Stimulated activated CD8-positive, alpha-beta memory T cell treated with anti-CD3 and anti-CD28 coated beads, Interleukin-12 subunit alpha, Interleukin-12 subunit beta, amount 100 ng/mL, for 4 hours (primary cell): ENCODE measurements around the gene PRKRA.
"Not testable (repeated sequence)": the region's sequence is repeated elsewhere in the genome, so short reads cannot be mapped to it uniquely, and the experiment has no call there.

ENCODE experiments used
- DNase-seq: peaks from one replicate; pipeline ENCODE4 v3.0.0-alpha.2; 2020; ENCODE audit warnings: low read depth

PRKRA gene

GRCh38 chr2:178457390-178457886 lies 6.5 kb upstream of the PRKRA start:
- no peak for DNase-seq

DNA sequence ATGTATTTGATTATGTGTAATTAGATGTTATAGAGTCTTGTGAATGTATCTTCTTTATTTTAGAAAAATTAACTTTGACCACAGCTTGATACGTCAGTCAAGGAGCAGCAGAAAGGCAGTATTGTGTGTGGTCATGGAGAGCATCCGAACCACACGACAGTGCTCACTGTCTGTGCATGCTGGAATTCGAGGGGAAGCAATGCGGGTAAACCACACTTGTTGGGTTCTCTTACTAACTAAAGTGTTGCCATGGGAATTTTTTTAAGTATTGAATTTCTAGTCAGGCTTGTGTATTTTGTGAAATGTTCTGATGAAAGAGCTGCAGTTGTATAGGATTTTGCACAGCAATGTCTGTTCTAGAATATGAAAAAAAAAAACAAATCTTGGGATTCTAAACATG lies 5.0 kb upstream of the PRKRA start:
- DNase-seq = no peak

DNA sequence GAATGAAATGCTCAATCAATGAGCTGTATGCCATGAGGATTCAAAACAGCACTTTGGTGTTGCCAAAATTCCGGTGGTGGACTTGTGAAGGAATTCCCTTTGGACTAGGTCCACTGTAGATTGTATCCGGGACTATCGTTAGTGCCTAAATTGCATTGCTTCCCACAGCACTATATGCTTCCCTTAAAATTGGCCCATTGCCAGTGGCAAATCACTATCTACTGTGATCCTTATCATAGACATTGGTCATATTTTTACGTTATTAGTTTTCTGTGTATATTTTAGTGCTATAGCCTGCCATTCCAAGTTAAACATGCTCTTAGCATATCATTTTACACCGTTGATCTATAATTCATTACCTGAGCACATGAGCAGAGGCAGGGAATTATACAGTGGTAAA lies 1.9 kb upstream of the PRKRA start:
- DNase-seq = no peak

DNA sequence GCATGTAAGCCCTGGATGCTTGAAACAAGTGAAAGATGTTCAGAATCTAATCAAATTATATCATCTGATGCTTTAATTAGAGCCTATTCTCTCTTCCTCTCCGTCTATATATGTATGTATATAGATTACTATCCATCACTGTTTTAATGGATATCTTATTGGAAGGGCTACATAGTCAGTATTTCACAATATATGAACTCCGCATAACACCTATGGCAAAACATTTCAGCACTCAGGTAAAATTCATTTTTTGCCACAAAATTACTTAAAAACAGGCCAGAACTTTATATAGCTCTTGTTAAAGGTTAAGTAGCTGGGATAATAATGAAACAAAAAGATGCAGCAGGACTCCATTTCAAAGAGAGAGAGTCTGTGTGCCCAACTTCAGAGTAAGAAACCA lies 1.4 kb upstream of the PRKRA start:
- DNase-seq = no peak

- no peak for DNase-seq
Observed at GRCh38 chr2:178450524-178450773, 526 bp downstream of the PRKRA start.

DNA sequence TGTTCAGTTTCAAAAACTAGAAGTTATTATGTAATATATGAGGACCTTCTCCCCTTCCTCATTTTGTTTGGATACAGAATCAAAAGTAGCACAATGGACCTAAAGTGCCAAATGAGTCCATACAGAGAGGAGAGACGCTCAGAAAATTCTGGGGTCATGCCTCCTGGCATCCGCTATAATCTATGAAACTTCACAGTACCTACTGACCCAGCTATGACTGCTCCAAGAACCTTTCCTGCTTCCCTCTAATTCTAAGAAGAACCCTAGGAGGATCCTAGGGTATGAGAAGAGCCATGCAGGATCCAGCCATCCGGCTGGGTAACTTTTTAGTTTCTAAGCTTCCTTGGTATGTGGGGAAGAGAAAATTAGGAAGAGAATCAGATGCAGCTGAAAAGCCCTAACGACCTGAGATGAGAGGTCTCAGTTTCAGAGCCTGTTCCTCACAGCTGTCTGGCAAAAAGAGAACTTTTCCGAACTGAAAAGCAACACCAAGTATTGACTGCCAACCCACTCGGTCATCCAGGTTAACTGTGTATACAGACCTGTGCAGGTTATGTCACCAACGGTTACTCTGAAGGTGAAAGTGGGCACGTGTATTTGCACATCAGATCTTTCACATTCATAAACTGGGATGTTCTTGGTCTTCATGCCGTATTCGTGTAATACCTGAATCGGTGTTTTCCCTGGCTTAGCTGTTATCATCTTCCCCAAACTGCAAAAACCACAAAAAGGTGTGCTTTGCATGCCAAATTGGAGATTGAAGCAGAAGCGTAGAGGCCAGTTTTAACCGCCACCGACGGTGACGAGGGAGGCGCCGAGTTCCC lies 1.1 kb downstream of the PRKRA start:
- no peak for DNase-seq

GRCh38 chr2:178448968-178449661 lies 1.9 kb downstream of the PRKRA start:
- no peak for DNase-seq

DNA sequence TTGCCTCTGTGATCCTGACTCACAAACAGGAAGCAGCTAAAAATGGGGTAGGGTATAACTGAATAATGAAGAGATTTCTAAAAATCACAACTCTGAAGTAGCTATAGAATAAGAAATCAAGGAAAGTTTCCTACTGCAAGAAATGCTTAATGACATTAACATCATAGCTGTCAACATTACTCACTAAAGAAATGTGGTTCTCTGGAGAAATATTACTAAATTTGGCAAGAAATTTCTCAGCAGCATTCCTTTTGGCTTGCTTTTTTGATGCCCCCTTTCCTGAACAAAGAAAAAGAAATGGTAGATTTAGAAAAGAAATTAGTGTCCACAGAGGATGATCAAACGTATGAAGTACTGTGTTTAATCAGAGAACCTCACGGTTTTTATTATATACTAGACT lies 9.5 kb downstream of the PRKRA start:
- DNase-seq = no peak

GRCh38 chr2:178436662-178437061 lies 14.3 kb downstream of the PRKRA start:
- no peak for DNase-seq

GRCh38 chr2:178429336-178429735 lies 21.6 kb downstream of the PRKRA start:
- no peak for DNase-seq

- no peak for DNase-seq
Observed at GRCh38 chr2:178428396-178428806, 22.6 kb downstream of the PRKRA start.

GRCh38 chr2:178427458-178427857 lies 23.5 kb downstream of the PRKRA start:
- DNase-seq = no peak

GRCh38 chr2:178426388-178426787 lies 24.6 kb downstream of the PRKRA start:
- DNase-seq = no peak

- DNase-seq = no peak
Observed at GRCh38 chr2:178425255-178425827, 25.6 kb downstream of the PRKRA start.

DNA sequence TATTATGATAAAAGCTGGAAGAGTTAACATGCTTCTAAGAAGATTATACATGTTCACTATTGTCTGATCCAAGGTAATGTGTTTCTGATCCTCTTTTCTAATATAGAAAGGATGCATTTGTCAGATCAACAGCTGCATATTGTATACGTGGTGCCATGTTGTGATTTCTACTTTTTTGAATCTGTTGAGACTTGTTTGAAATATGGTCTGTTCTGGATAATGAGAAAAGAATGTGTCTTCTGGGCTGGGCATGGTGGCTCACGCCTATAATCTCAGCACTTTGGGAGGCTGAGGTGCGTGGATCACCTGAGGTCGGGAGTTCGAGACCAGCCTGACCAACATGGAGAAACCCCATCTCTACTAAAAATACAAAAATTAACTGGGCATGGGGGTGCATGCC lies 27.2 kb downstream of the PRKRA start:
- DNase-seq = not testable (repeated sequence)

- no peak for DNase-seq
Observed at GRCh38 chr2:178422097-178422496, 28.9 kb downstream of the PRKRA start.

DNA sequence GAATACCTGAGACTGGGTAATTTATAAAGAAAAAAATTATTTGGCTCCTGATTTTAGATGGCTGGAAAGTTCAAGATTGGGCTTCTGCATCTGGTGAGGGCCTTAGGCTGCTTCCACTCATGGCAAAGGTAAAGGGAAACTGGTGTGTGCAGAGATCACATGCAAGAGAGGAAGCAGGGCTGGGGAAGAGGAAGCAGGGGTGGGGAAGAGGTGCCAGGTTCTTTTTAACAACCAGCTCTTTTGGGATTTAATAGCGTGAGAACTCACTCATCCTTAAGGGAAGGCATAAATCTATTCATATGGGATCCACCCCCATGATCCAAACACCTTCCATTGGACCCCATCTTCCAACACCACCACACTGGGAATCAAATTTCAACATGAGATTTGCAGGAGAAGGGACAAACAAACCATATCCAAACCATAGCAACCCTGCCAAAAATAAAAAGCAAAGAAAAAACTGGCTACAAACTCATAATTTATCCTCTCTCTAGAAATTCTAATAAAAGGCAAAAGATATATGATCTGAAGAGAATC lies 30.4 kb downstream of the PRKRA start:
- DNase-seq = no peak

- DNase-seq = no peak
Observed at GRCh38 chr2:178419123-178419522, 31.9 kb downstream of the PRKRA start.

- no peak for DNase-seq
Observed at GRCh38 chr2:178418426-178418825, 32.5 kb downstream of the PRKRA start.

GRCh38 chr2:178417916-178418315 lies 33.1 kb downstream of the PRKRA start:
- no peak for DNase-seq

DNA sequence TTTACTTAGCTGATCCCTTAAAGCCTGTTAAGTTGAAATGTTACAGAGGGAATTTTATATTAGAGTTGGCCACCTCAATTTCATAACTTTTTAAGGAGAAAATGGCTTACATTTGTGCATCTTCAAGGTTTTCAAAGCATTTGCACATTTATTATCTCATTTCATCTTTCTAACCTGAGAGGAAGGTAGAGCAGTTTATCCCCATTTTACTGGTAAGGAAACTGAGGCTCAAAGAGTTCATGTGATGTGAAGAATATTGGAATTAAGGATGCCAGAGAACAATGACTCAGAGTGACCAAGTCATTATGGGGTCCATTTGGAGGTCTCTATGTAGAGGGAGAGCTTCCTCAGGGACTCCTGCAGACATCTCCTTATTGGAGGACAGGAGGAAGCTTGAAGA lies 35.0 kb downstream of the PRKRA start:
- DNase-seq = no peak

GRCh38 chr2:178414266-178415247 lies 36.4 kb downstream of the PRKRA start:
- DNase-seq = peak; percentile 49
